Skeletal muscle satellite cell (primary cell): ENCODE results near the gene EOLA1.
"Not testable (repeated sequence)": the region's sequence is repeated elsewhere in the genome, so short reads cannot be mapped to it uniquely, and the experiment has no call there.

Source experiments
- H3K27me3 ChIP-seq: 2 replicates; pipeline ENCODE4 v1.7.0; 2013; ENCODE audit warnings: low read length; ENCODE audit not compliant: control insufficient read depth, insufficient read depth
- H3K36me3 ChIP-seq: 2 replicates; pipeline ENCODE4 v1.7.0; 2013; ENCODE audit warnings: mild to moderate bottlenecking, control low read depth, low read length; ENCODE audit not compliant: insufficient read depth
- H3K4me1 ChIP-seq: 2 replicates; pipeline ENCODE4 v1.7.0; 2013; ENCODE audit warnings: low read length; ENCODE audit not compliant: control insufficient read depth, insufficient read depth
- H3K4me2 ChIP-seq: 2 replicates; pipeline ENCODE4 v1.7.0; 2013; ENCODE audit warnings: mild to moderate bottlenecking, low read length
- H3K4me3 ChIP-seq: 2 replicates; pipeline ENCODE4 v1.7.0; 2013; ENCODE audit warnings: low read length
- H3K9ac ChIP-seq: 2 replicates; pipeline ENCODE4 v1.7.0; 2013; ENCODE audit warnings: mild to moderate bottlenecking, low read depth, low read length, moderate library complexity
- H3K9me3 ChIP-seq: replicated peaks from 2 replicates; pipeline ENCODE4 v1.7.0; 2013; ENCODE audit warnings: mild to moderate bottlenecking, control low read depth, low read length

EOLA1 gene

GRCh38 chrX:149587359-149587758 is 46.5 kb downstream of the EOLA1 start, which contains the start of gene MAGEA9B:
Gene MAGEA9B (minus strand): TSS chrX:149587459. CDS start chrX:149583179, 4,280 bp downstream.
- not testable (repeated sequence) for H3K9me3 ChIP-seq, H3K4me3 ChIP-seq, H3K27me3 ChIP-seq, H3K9ac ChIP-seq, H3K36me3 ChIP-seq, H3K4me1 ChIP-seq, H3K4me2 ChIP-seq

DNA sequence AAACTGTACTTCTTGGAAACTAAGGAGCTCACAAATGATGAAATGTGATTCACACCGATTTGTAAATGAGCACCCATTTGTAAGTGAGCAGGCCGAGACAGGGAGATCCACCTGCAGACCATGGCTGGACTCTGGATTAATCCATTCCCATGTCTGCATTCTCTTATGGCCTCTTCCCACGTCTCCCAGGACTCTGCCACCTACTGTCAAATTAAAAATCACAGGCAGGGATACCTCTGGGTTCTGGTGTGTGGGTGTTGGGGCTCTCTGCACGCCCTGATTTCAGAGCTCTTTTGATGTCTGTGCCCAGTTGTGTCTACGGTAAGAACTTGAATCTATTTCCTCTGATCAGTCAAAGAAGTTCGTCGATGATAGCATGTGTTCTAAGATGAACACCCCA is 50.2 kb downstream of the EOLA1 start:
- not testable (repeated sequence) for H3K4me3 ChIP-seq, H3K4me1 ChIP-seq, H3K36me3 ChIP-seq, H3K9me3 ChIP-seq, H3K9ac ChIP-seq, H3K4me2 ChIP-seq, H3K27me3 ChIP-seq

- H3K36me3 ChIP-seq, H3K4me2 ChIP-seq, H3K4me1 ChIP-seq, H3K9ac ChIP-seq, H3K27me3 ChIP-seq, H3K4me3 ChIP-seq, H3K9me3 ChIP-seq: not testable (repeated sequence)
Observed at GRCh38 chrX:149595214-149595613, 54.4 kb downstream of the EOLA1 start, which contains the start of gene HSFX2. Gene HSFX2 (minus strand): TSS chrX:149595314. CDS start chrX:149594700, 614 bp downstream.

DNA sequence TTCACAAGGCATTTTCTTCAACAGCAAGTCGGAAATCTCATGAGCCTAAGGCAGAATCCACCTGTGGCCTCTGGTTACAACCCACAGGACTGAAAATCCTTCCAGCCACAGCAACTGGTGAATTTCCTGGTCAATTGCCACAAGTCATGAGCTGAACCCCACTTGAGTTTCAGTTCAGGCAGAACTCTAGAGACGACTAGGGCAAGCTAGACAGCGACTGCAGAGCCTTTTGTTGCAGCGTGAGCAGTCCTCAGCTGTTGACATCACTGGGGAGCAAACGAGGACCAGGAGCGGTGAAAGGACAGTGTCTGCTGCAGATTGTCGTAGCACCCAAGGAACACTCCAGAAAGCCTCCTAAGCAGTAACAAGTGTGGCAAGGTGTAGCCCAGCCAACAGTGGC is 55.1 kb downstream of the EOLA1 start:
- H3K4me2 ChIP-seq, H3K9me3 ChIP-seq, H3K27me3 ChIP-seq, H3K4me1 ChIP-seq, H3K9ac ChIP-seq, H3K36me3 ChIP-seq, H3K4me3 ChIP-seq: not testable (repeated sequence)
